WERI-Rb-1 (cell line): ENCODE data around the gene FMO4.

ENCODE experiments used
- DNase-seq: peaks from one replicate; pipeline ENCODE4 v3.0.0-alpha.2; 2020
- H3K27ac ChIP-seq: fragments of 250-450 bp; sonication (Bioruptor Pico); 2 replicates; pipeline ENCODE4 v1.5.1; 2020; ENCODE audit warnings: mild to moderate bottlenecking, moderate library complexity
- H3K27me3 ChIP-seq: fragments of 250-450 bp; sonication (Bioruptor Pico); 2 replicates; pipeline ENCODE4 v1.5.1; 2021; ENCODE audit warnings: mild to moderate bottlenecking, low read depth, moderate library complexity; ENCODE audit not compliant: insufficient read depth, severe bottlenecking
- H3K36me3 ChIP-seq: fragments of 250-450 bp; sonication (Bioruptor Pico); 2 replicates; pipeline ENCODE4 v1.5.1; 2020; ENCODE audit warnings: mild to moderate bottlenecking, moderate library complexity
- H3K4me3 ChIP-seq: 2 replicates; pipeline ENCODE4 v1.5.1; 2011; ENCODE audit warnings: low read depth, mild to moderate bottlenecking, control low read depth, low read length
- H3K9me3 ChIP-seq: fragments of 250-450 bp; sonication (Bioruptor Pico); 2 replicates; pipeline ENCODE4 v1.5.1; 2021; ENCODE audit warnings: mild to moderate bottlenecking, moderate library complexity; ENCODE audit not compliant: severe bottlenecking
- TF ChIP-seq, protein P1 (sequence below): IDR thresholded peaks from 2 replicates; pipeline ENCODE4 v1.5.1; 2011; ENCODE audit warnings: low read depth, mild to moderate bottlenecking, control low read depth, inconsistent platforms, low read length

FMO4 gene

GRCh38 chr1:171300401-171300800 lies 13.6 kb upstream of the FMO4 start:
- H3K27me3 ChIP-seq: no peaks in the 10 kb centered on the region
- no peak overlapping the region for H3K4me3 ChIP-seq
- no peak overlapping the region for H3K27ac ChIP-seq
- TF ChIP-seq, protein P1, sequence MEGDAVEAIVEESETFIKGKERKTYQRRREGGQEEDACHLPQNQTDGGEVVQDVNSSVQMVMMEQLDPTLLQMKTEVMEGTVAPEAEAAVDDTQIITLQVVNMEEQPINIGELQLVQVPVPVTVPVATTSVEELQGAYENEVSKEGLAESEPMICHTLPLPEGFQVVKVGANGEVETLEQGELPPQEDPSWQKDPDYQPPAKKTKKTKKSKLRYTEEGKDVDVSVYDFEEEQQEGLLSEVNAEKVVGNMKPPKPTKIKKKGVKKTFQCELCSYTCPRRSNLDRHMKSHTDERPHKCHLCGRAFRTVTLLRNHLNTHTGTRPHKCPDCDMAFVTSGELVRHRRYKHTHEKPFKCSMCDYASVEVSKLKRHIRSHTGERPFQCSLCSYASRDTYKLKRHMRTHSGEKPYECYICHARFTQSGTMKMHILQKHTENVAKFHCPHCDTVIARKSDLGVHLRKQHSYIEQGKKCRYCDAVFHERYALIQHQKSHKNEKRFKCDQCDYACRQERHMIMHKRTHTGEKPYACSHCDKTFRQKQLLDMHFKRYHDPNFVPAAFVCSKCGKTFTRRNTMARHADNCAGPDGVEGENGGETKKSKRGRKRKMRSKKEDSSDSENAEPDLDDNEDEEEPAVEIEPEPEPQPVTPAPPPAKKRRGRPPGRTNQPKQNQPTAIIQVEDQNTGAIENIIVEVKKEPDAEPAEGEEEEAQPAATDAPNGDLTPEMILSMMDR: no peak
- no peak for DNase-seq
- H3K36me3 ChIP-seq: no peaks in the 10 kb centered on the region
- peaks cover 15% of the 10 kb centered on the region for H3K9me3 ChIP-seq

DNA sequence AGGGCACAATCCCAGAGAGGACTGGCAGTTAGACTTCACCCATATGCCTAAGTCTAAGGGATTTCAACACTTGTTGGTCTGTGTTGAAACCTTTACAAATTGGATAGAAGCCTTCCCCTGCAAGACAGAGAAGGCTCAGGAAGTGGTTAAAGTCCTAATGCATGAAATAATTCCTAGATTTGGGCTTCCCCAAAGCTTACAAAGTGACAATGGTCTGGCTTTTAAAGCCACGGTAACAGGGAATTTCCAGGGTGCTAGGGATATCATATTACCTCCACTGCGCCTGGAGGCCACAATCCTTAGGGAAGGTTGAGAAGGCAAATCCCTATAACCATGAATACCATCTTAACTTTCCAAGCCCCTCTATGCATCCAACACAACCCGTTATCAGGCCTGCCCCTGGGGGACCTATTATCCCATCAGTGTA lies 3.3 kb upstream of the FMO4 start:
- Histone ChIP-seq H3K27me3 (no peaks in the 10 kb centered on the region), H3K4me3 (no peak overlapping the region), H3K27ac (no peak overlapping the region), H3K9me3 (peaks cover 3% of the 10 kb centered on the region), H3K36me3 (no peaks in the 10 kb centered on the region)
- DNase-seq: no peak
- TF ChIP-seq, protein P1: no peak

DNA sequence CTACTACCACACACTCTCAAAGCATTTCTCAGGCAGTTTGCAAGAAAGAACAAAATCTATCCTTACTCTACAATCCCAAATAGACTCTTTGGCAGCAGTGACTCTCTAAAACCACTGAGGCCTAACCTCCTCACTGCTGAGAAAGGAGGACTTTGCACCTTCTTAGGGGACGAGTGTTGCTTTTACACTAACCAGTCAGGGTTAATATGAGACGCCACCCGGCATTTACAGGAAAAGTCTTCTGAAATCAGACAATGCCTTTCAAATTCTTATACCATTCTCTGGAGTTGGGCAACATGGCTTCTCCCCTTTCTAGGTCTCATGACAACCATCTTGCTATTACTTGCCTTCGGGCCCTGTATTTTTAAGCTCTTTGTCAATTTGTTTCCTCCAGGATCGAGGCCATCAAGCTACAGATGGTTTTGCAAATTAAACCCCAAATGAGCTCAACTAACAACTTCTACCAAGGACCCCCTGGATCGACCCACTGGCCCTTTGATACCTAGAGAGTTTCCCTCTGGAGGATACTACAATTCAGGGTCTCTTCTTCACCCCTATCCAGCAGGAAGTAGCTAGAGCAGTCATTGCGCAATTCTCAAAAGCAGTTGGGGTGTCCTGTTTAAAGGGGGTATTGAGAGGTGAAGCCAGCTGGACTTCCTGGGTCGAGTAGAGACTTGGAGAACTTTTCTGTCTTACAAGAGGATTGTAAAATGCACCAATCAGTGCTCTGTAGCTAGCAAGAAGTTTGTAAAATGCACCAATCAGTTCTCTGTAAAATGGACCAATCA lies 2.0 kb upstream of the FMO4 start:
- no peaks in the 10 kb centered on the region for H3K27me3 ChIP-seq
- DNase-seq: no peak
- H3K9me3 ChIP-seq: peaks cover 3% of the 10 kb centered on the region
- TF ChIP-seq, protein P1: no peak
- no peaks in the 10 kb centered on the region for H3K36me3 ChIP-seq
- H3K27ac ChIP-seq: no peak overlapping the region
- H3K4me3 ChIP-seq: no peak overlapping the region

DNA sequence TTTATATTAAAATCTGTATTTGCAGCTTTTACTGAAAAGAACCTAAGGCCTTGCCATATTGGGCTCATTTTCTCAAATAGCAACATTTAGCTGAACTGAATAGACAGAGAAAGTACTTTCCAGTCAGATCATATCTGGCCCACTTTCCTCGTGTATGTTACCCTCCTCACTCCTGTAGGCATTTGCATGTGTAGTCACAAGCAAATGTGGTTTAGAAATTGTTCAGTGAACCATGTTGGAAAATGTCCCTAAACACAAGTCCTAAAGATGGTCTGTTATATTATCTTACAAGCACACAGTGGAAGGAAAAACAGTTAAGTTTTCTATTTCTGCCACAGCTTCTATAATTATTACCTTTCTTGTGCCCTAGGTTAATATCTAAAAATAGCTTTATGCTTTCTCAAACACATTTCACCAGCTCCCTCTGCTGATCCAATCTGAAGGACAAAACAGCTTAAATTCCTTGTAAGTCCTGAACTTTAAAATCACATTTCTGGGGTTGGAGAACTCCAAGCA lies 606 bp upstream of the FMO4 start:
- no peaks in the 10 kb centered on the region for H3K27me3 ChIP-seq
- H3K9me3 ChIP-seq: peaks cover 3% of the 10 kb centered on the region
- no peaks in the 10 kb centered on the region for H3K36me3 ChIP-seq
- no peak overlapping the region for H3K4me3 ChIP-seq
- no peak for DNase-seq
- no peak overlapping the region for H3K27ac ChIP-seq
- TF ChIP-seq, protein P1: no peak

DNA sequence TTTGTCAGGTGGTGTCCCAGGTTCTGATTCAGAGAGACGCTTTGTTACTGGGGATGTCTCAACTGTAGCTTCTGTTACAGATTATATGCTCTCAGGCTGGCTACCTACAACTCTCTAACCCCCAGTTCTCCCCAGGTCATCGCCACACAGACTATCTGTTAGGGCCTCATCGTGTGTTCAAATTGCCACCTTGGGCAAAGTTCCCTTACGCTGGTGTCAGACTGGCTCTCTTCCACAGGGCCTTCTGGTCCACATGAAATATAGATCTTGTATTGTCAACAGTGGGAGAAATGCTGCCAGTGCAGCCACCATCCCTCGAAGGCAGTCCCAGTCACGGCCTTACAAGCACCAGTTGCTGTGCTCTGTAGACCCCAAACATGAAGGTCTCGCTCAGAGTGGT lies 15.3 kb downstream of the FMO4 start:
- TF ChIP-seq, protein P1: no peak
- H3K27me3 ChIP-seq: no peaks in the 10 kb centered on the region
- DNase-seq: no peak

More for the DNA sequence above, 15.3 kb downstream of the FMO4 start:
- Histone ChIP-seq H3K4me3 (no peak overlapping the region), H3K27ac (no peak overlapping the region), H3K9me3 (no peaks in the 10 kb centered on the region), H3K36me3 (no peaks in the 10 kb centered on the region)
